Testis (tissue), 3 donors: Measurements from ENCODE around the gene CYB5B. TPM values are rescaled to one million over a fixed set of nuclear protein-coding genes. Genes with fewer than 3 reads are reported as not detected.
A peak's percentile ranks its signal among the peaks of the same experiment; 100 is the strongest.

Experiments used
- DNase-seq: peaks from one replicate; pipeline ENCODE4 v3.0.0-alpha.2; 2019
- H3K27ac ChIP-seq, 2 donors: fragments of 200-600 bp; sonication (generic); one replicate each; pipeline ENCODE4 v1.5.1; 2019
- H3K27me3 ChIP-seq: fragments of 200-600 bp; sonication (generic); one replicate; pipeline ENCODE4 v1.5.1; 2019
- H3K36me3 ChIP-seq: fragments of 200-600 bp; sonication (generic); one replicate; pipeline ENCODE4 v1.5.1; 2017; ENCODE audit warnings: low read depth; ENCODE audit errors: missing control alignments
- H3K4me1 ChIP-seq: fragments of 200-600 bp; sonication (generic); one replicate; pipeline ENCODE4 v1.5.1; 2019
- H3K4me3 ChIP-seq, 2 donors: fragments of 200-600 bp; sonication (generic); one replicate each; pipeline ENCODE4 v1.5.1; 2017 to 2019
- H3K9me3 ChIP-seq: fragments of 200-600 bp; sonication (generic); one replicate; pipeline ENCODE4 v1.5.1; 2017
- CTCF ChIP-seq, 3 experiments: fragments of 450-650 bp in 2 of 3; fragments of 200-600 bp in 1 of 3; sonication (generic) in 1 of 3; IDR thresholded peaks; one replicate each; pipeline ENCODE4 v1.5.1; 2016 to 2019; ENCODE audit warnings: antibody characterized with exemption in 3 of 3, mild to moderate bottlenecking in 2 of 3, moderate library complexity in 1 of 3
- POLR2A ChIP-seq: fragments of 450-650 bp; IDR thresholded peaks from one replicate; pipeline ENCODE4 v1.6.1; 2017; ENCODE audit warnings: antibody characterized with exemption, mild to moderate bottlenecking, moderate library complexity
- WGBS, 2 donors: methylation state at CpG; one replicate each; pipeline ENCODE4 v1.1.5; 2018; 5-methylcytosine and 5-hydroxymethylcytosine counted together
- intact Hi-C: fragments of 100-400 bp; cut with DNase I; formaldehyde crosslinking; loops from one replicate; pipeline ENCODE4 v1.15.1; 2023; ENCODE audit warnings: low total_unique reads
- polyA plus RNA-seq: library from polyadenylated mRNA; stranded (reverse); fragments of 350-450 nt; fragmentation: Illumina TruSeq; extraction: RNeasy Lipid Tissue Mini Kit (QIAGEN cat#74804); gene quantifications from one replicate; pipeline ENCODE4 v1.2.3, GENCODE V29; 2014; ENCODE audit warnings: low read depth, low replicate concordance; ENCODE audit not compliant: insufficient read depth
- total RNA-seq, 2 donors: library from RNA; depleted of rRNA; stranded (reverse); fragments of >200 nt; gene quantifications; one replicate each; pipeline ENCODE4 v1.2.3, GENCODE V29; 2016

Gene CYB5B
- total and polyA plus RNA-seq, 3 donors from 2014 or later, result 65.8 to 91.9 (median 85.0) TPM

GRCh38 chr16:69399361-69399760 lies 25.1 kb upstream of the CYB5B start:
- Histone ChIP-seq H3K9me3 (no peaks in the 10 kb centered on the region), H3K4me1 (peaks cover 15% of the 10 kb centered on the region), H3K4me3 (no peak overlapping the region), H3K36me3 (no peaks in the 10 kb centered on the region), H3K27ac (no peak overlapping the region), H3K27me3 (no peaks in the 10 kb centered on the region)
- WGBS, 2 donors, result 77 to 84% methylated on average over 3 of the region's 3 CpGs
- intact Hi-C loops, result loop anchor here (10.0 kb wide), 1 partner anchor 355 kb away; the partner anchor contains the start of gene NOB1
- DNase-seq, result no peak
- no peak for TF ChIP-seq CTCF (IDR thresholded peaks at IDR 0.05)
- no peak for TF ChIP-seq POLR2A

GRCh38 chr16:69402439-69402838 lies 22.0 kb upstream of the CYB5B start:
- no peaks in the 10 kb centered on the region for H3K27me3 ChIP-seq
- H3K4me1 ChIP-seq, result peaks cover 16% of the 10 kb centered on the region
- 59 to 61% methylated on average over 4 of the region's 4 CpGs for WGBS, 2 donors
- no peak overlapping the region for H3K4me3 ChIP-seq
- no peaks in the 10 kb centered on the region for H3K9me3 ChIP-seq
- no peak for DNase-seq
- intact Hi-C loops, result no loop called here
- H3K36me3 ChIP-seq, result no peaks in the 10 kb centered on the region
- H3K27ac ChIP-seq, result no peak overlapping the region
- no peak for TF ChIP-seq POLR2A
- no peak for TF ChIP-seq CTCF (IDR thresholded peaks at IDR 0.05)

DNA sequence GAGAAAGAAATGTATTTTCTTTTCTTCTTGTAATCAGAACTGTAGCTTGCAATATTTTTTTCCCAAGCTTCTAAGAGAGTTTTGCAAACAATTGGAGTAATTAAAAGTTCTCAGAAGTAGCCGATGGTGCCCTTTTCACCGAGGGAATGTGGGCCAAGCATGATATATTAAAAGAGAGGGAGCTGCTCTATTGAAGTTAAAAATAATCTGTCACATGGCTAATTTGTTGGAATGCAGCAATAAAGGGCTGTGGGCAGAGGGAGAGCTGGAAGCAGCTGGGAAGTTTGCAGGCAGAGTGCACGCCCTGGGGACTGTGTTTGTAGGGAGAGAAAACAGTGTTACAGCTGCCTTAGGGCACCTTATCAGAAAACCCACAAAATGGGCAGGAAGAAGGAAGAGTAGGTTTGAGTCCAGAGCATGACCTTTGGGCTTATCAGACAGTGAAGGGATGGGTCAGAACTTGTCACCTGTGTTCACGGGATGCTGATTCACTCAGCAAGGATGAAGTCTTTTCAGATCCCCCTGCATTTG lies 20.1 kb upstream of the CYB5B start:
- peak; percentile 53 for DNase-seq

GRCh38 chr16:69405326-69405725 lies 19.1 kb upstream of the CYB5B start:
- Histone ChIP-seq H3K9me3 (no peaks in the 10 kb centered on the region), H3K27me3 (no peaks in the 10 kb centered on the region), H3K4me1 (peaks cover 16% of the 10 kb centered on the region), H3K4me3 (no peak overlapping the region), H3K36me3 (no peaks in the 10 kb centered on the region), H3K27ac (no peak overlapping the region)
- intact Hi-C loops, result no loop called here
- DNase-seq, result no peak
- WGBS, 2 donors, result 92 to 93% methylated on average over 2 of the region's 2 CpGs
- TF ChIP-seq CTCF (IDR thresholded peaks at IDR 0.05) (no peak), POLR2A (no peak)

More for the DNA sequence above, 20.1 kb upstream of the CYB5B start:
- no peaks in the 10 kb centered on the region for H3K9me3 ChIP-seq
- H3K36me3 ChIP-seq, result no peaks in the 10 kb centered on the region
- H3K27me3 ChIP-seq, result no peaks in the 10 kb centered on the region
- TF ChIP-seq POLR2A (no peak), CTCF (IDR thresholded peaks at IDR 0.05) (no peak)
- peaks cover 16% of the 10 kb centered on the region for H3K4me1 ChIP-seq
- intact Hi-C loops, result no loop called here
- 20 to 30% methylated on average over 4 of the region's 4 CpGs for WGBS, 2 donors
- no peak overlapping the region for H3K4me3 ChIP-seq
- peak overlapping the region; percentile 42 to 67 for H3K27ac ChIP-seq

- no peak overlapping the region for H3K4me3 ChIP-seq
- TF ChIP-seq POLR2A, result no peak
- H3K9me3 ChIP-seq, result no peaks in the 10 kb centered on the region
- H3K27ac ChIP-seq, result no peak overlapping the region
- intact Hi-C loops, result no loop called here
- WGBS, 2 donors, result 80 to 87% methylated on average over 5 of the region's 5 CpGs
- DNase-seq, result no peak
- peaks cover 16% of the 10 kb centered on the region for H3K4me1 ChIP-seq
- no peaks in the 10 kb centered on the region for H3K27me3 ChIP-seq
- H3K36me3 ChIP-seq, result no peaks in the 10 kb centered on the region
These were observed 18.7 kb upstream of the CYB5B start for GRCh38 chr16:69405757-69406156.
